Non-pigmented ciliary epithelial cell (primary cell): Measurements from ENCODE around the gene DOHH.

Experiments used
- DNase-seq: peaks from one replicate; pipeline ENCODE4 v3.0.0-alpha.2; 2010; ENCODE audit warnings: low read depth

Gene DOHH

GRCh38 chr19:3478409-3479176 lies 21.9 kb downstream of the DOHH start:
- no peak for DNase-seq

- no peak for DNase-seq
These were observed 22.5 kb downstream of the DOHH start for GRCh38 chr19:3477951-3478350.

GRCh38 chr19:3477506-3477905 lies 23.0 kb downstream of the DOHH start:
- no peak for DNase-seq

GRCh38 chr19:3476830-3477229 lies 23.6 kb downstream of the DOHH start:
- no peak for DNase-seq

- no peak for DNase-seq
These were observed 25.0 kb downstream of the DOHH start for GRCh38 chr19:3475449-3475848.

GRCh38 chr19:3474614-3475013 lies 25.9 kb downstream of the DOHH start:
- no peak for DNase-seq

GRCh38 chr19:3474010-3474409 lies 26.5 kb downstream of the DOHH start:
- DNase-seq, result no peak

- no peak for DNase-seq
These were observed 28.4 kb downstream of the DOHH start for GRCh38 chr19:3471954-3472655.

- no peak for DNase-seq
These were observed 29.9 kb downstream of the DOHH start for GRCh38 chr19:3470500-3471128.

GRCh38 chr19:3469638-3470499 lies 30.6 kb downstream of the DOHH start:
- no peak for DNase-seq

GRCh38 chr19:3468211-3468610 lies 32.3 kb downstream of the DOHH start:
- DNase-seq, result no peak

GRCh38 chr19:3467437-3468198 lies 32.9 kb downstream of the DOHH start:
- DNase-seq, result no peak

- DNase-seq, result no peak
These were observed 33.8 kb downstream of the DOHH start for GRCh38 chr19:3466635-3467034.

- no peak for DNase-seq
These were observed 34.9 kb downstream of the DOHH start for GRCh38 chr19:3465552-3465951.

- no peak for DNase-seq
These were observed 35.8 kb downstream of the DOHH start for GRCh38 chr19:3464587-3465235.

GRCh38 chr19:3463714-3464586 lies 36.5 kb downstream of the DOHH start:
- DNase-seq, result no peak

GRCh38 chr19:3462991-3463713 lies 37.3 kb downstream of the DOHH start:
- no peak for DNase-seq

GRCh38 chr19:3459965-3460582 lies 40.4 kb downstream of the DOHH start:
- DNase-seq, result no peak
